KOPT-K1 (cell line): ENCODE data around the gene FAM131A.
A peak's percentile ranks its signal among the peaks of the same experiment; 100 is the strongest.

Source experiments
- H3K27ac ChIP-seq: fragments of 200-600 bp; sonication (generic); 2 replicates; pipeline ENCODE4 v1.5.1; 2016; ENCODE audit warnings: antibody characterized with exemption, mild to moderate bottlenecking, low read depth, low read length; ENCODE audit not compliant: poor library complexity, severe bottlenecking
- H3K36me3 ChIP-seq: fragments of 200-600 bp; sonication (generic); 2 replicates; pipeline ENCODE4 v1.5.1; 2017; ENCODE audit warnings: antibody characterized with exemption, mild to moderate bottlenecking, low read length, moderate library complexity; ENCODE audit not compliant: insufficient read depth
- H3K9me3 ChIP-seq: fragments of 200-600 bp; sonication (generic); 2 replicates; pipeline ENCODE4 v1.5.1; 2017; ENCODE audit warnings: antibody characterized with exemption, low read length, mild to moderate bottlenecking; ENCODE audit not compliant: insufficient read depth, poor library complexity, severe bottlenecking

FAM131A gene, protein sequence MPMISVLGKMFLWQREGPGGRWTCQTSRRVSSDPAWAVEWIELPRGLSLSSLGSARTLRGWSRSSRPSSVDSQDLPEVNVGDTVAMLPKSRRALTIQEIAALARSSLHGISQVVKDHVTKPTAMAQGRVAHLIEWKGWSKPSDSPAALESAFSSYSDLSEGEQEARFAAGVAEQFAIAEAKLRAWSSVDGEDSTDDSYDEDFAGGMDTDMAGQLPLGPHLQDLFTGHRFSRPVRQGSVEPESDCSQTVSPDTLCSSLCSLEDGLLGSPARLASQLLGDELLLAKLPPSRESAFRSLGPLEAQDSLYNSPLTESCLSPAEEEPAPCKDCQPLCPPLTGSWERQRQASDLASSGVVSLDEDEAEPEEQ

DNA sequence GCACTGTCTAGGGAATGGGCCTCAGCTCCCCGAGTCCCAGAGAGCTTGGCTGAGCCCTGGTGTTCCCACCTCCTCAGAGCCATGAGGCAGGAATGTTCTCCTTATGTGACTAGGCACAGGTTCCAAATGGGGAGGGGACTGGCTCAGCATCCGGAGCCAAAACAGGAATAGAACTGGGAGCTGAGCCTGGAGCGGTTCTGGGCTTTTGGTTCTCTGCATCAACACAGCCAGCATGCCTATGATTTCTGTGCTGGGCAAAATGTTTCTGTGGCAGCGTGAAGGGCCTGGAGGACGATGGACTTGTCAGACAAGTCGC, at the start of gene FAM131A:
Gene FAM131A, plus strand, starts transcription at position 202 of the 316 bp plus-strand sequence. Its CDS starts 31 bp downstream, at position 233.
- Histone ChIP-seq H3K27ac (peak within 1 kb of the TSS; percentile 19), H3K9me3 (no peaks in the 10 kb centered on the region), H3K36me3 (peaks cover 33% of the 10 kb centered on the region)

DNA sequence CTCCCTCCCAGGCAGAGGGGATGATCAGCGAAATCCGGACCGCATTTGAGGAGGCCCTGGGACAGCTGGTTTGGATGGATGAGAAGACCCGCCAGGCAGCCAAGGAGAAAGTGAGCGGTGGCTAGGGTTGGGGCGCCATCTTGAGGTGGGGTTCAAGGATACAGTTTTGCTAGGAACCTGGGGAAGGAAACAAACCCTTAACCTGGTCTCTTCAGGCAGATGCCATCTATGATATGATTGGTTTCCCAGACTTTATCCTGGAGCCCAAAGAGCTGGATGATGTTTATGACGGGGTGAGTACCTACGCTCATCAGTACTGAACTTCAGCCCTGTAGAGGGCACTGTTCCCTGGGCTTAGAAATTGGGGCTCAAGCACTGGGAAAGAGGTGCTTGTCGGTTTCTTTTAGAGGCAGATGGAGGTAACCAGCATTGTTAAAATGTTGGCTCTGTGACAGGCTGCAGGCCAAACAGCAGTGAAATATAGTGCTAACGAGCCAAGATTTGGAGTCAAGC, 47.9 kb upstream of the FAM131A start:
- Histone ChIP-seq H3K36me3 (no peaks in the 10 kb centered on the region), H3K27ac (no peak overlapping the region), H3K9me3 (no peaks in the 10 kb centered on the region)

DNA sequence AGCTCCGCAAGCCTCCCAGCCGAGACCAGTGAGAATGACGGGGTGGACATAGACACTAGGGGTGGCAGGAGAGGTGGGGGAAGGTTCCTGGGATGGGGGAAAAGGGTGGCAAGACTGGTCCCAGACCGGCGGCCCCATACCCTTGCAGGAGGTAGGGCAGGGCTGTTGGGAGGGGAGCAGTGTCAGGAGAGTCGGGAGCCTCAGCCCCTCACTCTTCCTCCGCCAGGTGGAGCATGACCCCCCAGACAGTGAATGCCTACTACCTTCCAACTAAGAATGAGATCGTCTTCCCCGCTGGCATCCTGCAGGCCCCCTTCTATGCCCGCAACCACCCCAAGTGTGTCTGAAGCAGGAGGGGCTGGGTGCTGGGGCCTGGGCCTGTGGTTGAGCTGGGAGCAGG, 47.1 kb upstream of the FAM131A start:
- Histone ChIP-seq H3K9me3 (no peaks in the 10 kb centered on the region), H3K36me3 (no peaks in the 10 kb centered on the region), H3K27ac (no peak overlapping the region)

DNA sequence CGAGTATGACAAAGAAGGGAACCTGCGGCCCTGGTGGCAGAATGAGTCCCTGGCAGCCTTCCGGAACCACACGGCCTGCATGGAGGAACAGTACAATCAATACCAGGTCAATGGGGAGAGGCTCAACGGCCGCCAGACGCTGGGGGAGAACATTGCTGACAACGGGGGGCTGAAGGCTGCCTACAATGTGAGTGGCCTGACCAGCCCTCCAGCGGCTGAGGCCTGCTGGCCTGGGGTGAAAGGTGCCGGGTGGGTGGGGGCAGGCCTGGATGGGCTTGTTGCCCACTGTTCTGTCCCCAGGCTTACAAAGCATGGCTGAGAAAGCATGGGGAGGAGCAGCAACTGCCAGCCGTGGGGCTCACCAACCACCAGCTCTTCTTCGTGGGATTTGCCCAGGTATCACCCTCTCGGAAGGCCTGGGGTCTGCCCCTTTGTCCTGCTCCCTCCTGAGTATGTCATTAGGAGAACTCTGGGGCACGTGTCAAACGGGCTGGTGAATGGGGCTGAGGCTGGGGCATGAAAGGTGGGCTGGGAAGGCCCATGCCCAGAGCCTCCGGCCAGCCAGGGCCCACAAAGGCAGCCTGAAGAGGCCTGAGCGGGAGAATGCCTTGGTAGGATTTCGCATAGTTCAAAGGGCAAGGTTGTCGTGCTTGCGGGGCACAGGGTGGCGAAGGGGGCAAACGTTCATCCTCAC, 46.2 kb upstream of the FAM131A start:
- no peaks in the 10 kb centered on the region for H3K36me3 ChIP-seq
- no peaks in the 10 kb centered on the region for H3K9me3 ChIP-seq
- no peak overlapping the region for H3K27ac ChIP-seq

DNA sequence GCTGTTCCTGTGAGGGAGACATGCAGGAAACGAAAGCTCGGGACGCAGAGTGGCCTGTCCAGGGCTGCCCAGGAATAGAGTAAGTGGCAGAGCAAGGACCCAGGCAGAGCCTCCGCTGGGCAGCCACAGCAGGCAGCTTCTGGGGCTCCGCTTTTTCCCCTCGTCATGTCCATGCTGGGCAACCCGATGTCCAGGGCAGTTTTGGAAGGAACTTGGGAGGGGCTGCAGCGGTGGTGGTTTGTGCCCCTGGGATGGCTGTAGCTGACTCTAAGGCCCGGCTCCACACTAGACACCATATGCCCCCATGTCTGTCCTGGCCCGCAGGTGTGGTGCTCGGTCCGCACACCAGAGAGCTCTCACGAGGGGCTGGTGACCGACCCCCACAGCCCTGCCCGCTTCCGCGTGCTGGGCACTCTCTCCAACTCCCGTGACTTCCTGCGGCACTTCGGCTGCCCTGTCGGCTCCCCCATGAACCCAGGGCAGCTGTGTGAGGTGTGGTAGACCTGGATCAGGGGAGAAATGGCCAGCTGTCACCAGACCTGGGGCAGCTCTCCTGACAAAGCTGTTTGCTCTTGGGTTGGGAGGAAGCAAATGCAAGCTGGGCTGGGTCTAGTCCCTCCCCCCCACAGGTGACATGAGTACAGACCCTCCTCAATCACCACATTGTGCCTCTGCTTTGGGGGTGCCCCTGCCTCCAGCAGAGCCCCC, 45.5 kb upstream of the FAM131A start:
- no peaks in the 10 kb centered on the region for H3K9me3 ChIP-seq
- no peak overlapping the region for H3K27ac ChIP-seq
- H3K36me3 ChIP-seq, result no peaks in the 10 kb centered on the region

DNA sequence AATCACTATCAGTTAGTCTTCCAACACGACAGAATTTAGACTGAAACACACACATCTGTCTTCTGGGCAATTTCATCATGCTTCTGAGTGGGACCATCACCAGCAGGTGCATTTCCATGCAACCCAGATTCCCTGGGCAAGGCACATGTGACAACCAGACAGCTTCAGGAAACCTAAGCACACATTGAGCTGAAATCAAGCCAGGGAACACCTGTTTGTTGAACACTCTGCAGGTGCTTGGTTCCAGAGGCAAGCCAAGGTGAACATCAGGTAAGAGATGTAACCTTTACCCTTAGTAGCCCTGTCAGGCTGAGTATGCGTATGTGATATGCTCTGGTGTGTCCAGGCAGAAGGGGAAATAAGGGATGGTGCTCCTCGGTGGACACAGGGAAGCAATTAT, 41.6 kb upstream of the FAM131A start:
- no peaks in the 10 kb centered on the region for H3K9me3 ChIP-seq

DNA sequence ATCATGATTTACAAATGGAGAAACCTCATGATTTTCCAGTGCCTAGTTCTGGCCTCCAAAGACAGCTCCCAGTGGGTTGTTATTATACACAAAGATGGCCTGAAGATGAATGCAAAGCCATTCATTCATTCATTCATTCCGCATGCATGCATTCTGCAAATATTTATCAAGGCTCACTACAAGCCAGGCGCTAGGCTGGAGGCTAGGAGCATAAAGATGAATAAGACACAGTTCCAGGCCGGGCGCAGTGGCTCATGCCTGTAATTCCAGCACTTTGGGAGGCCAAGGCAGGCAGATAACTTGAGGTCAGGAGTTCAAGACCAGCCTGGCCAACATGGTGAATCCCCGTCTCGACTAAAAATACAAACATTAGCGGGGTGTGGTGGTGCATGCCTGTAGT, 40.8 kb upstream of the FAM131A start:
- H3K36me3 ChIP-seq, result peaks cover 16% of the 10 kb centered on the region

More for the DNA sequence above, 41.6 kb upstream of the FAM131A start:
- H3K27ac ChIP-seq, result no peak overlapping the region
- H3K36me3 ChIP-seq, result peaks cover 7% of the 10 kb centered on the region

DNA sequence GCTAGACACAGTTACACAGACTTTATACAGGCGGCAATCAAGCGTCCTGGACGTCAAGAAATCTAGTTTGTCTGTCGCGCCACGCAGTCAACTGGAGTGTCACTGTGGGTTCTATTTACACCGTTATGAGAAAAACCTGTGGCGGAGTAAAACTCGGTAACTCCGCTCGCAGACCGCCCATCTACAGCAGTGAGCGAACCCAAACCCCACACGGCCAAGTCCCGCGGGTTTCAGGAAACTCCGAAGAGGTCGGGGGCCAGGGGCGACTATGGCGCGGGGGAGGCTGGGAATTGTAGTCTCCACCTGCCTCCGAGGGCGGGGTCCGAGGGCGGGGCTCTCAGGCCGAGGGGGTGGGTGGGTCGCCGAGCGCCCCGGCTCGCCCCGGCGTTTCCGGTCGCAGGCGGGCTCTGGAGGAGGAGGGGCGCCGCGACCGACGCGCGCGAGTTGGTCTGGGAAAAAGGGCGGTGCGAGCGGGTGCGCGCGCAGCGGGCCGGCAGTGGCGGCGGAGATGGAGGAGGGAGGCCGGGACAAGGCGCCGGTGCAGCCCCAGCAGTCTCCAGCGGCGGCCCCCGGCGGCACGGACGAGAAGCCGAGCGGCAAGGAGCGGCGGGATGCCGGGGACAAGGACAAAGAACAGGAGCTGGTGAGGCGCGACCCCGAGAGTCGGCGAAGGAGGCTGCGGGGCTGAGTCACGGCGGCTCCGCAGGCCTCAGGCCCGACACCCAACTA, 38.5 kb upstream of the FAM131A start, which contains the start of gene PSMD2:
Gene PSMD2, plus strand, starts transcription at position 483 of the 729 bp plus-strand sequence. Its CDS starts 26 bp downstream, at position 509.
- Histone ChIP-seq H3K36me3 (peaks cover 39% of the 10 kb centered on the region), H3K9me3 (no peaks in the 10 kb centered on the region), H3K27ac (peak within 1 kb of the TSS; percentile 67)

More for the DNA sequence above, 40.8 kb upstream of the FAM131A start:
- Histone ChIP-seq H3K27ac (no peak overlapping the region), H3K9me3 (no peaks in the 10 kb centered on the region)

DNA sequence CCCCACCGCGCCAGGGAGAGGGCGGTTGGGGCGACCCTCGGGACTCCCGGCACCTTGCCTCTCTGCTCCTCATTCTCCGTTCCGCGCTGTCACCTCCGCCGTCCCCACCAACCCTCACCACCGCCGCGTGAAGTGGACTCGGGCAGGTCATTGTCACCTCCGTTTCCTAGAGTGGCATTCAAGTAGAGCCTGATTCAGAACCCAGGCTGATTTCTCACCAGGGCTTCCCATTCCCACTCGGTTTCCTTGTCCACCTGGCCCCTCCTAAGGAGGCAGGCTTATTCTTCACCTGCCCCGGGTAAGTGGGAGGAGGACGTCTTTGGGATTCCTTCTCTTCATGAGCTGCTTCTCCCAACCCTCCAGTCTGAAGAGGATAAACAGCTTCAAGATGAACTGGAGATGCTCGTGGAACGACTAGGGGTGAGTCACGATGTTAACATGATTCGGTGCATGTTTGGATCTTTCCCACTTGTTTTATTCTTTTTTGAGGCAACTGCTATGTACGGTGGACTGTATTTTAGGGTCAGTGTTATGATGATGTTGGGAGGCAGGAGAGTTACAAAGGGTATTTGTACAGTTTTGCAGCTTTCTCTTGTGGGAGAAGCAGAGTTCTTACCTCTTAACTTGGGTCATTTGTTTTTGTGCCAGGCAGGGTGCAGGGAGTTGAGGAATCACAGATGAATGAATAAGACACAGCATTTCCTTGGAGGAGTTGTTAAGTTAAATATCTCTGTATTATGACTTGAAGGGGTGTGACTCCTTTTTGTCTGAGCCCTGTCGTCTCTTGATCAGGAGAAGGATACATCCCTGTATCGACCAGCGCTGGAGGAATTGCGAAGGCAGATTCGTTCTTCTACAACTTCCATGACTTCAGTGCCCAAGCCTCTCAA, 37.7 kb upstream of the FAM131A start:
- peaks cover 47% of the 10 kb centered on the region for H3K36me3 ChIP-seq
- H3K27ac ChIP-seq, result peak overlapping the region; percentile 67
- H3K9me3 ChIP-seq, result no peaks in the 10 kb centered on the region

DNA sequence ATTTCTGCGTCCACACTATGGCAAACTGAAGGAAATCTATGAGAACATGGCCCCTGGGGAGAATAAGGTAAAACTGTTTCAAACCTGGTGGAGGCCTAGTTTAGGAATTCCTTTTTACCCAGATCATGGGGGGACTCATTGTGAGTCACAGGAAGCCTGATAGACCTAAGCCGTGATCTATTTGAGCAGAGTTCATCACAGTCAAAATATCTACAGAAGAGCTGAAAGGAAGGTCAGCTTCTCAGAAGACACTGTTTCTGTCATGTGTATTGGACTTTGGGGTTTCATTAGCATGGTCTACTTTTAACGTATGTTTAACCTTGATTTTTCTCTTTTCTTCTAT, 37.1 kb upstream of the FAM131A start:
- Histone ChIP-seq H3K27ac (peak overlapping the region; percentile 67), H3K36me3 (peaks cover 53% of the 10 kb centered on the region), H3K9me3 (no peaks in the 10 kb centered on the region)

DNA sequence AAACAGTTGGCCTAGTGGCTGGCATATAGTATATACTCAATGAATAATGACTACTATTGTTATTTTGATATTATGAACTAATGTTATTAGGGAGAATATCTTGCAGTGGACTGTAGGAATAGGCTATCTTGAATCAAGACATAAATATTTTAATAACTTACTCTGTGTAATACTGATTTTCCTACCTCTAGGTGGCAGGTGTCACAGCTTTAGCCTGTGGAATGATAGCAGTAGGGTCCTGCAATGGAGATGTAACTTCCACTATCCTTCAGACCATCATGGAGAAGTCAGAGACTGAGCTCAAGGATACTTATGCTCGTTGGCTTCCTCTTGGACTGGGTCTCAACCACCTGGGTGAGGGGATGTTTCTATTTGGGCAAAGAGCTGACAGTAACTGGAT, 31.8 kb upstream of the FAM131A start:
- Histone ChIP-seq H3K9me3 (no peaks in the 10 kb centered on the region), H3K36me3 (peaks cover 88% of the 10 kb centered on the region), H3K27ac (no peak overlapping the region)

DNA sequence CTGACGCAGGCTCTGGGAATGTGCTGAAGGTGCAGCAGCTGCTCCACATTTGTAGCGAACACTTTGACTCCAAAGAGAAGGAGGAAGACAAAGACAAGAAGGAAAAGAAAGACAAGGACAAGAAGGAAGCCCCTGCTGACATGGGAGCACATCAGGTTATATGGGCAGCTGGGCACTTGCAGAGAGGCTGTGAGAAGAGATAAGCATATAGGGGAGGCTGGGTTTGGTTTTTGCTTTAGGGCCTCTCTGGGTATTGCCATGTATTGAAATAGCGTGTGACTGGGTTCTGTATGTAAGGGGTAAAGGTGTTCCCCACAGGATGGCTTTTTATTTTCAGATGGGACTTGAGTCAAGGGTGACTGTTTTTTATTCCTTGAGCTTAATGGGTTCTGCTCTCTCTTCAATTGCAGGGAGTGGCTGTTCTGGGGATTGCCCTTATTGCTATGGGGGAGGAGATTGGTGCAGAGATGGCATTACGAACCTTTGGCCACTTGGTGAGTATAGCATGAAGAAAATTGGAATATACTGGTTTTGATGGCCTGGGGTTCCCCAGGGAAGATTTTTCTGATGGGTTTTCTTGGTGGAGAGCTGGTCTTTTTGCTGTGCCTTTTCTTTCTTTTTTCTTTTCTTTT, 30.9 kb upstream of the FAM131A start:
- Histone ChIP-seq H3K36me3 (peaks cover 79% of the 10 kb centered on the region), H3K9me3 (no peaks in the 10 kb centered on the region), H3K27ac (no peak overlapping the region)

DNA sequence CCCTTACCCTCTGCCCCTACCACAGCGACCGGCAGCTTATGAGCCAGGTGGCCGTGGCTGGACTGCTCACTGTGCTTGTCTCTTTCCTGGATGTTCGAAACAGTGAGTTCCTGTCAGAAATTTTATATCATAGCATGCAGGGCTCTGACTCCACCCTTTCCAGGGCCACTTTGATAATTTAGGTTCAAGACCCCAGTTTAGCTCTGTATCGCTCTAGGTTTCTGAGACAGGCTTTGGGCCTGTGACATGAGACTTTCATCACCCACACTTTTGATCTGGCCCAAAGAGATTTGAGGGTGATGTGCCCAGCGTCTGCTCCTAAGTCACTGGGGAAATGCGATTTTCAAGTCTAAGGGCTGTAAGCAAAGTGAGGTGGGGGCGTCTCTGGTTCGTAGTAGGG, 29.5 kb upstream of the FAM131A start:
- peaks cover 64% of the 10 kb centered on the region for H3K36me3 ChIP-seq
- no peaks in the 10 kb centered on the region for H3K9me3 ChIP-seq
- no peak overlapping the region for H3K27ac ChIP-seq
